Measurements from ENCODE around the gene CYP2B6.
"Not testable (repeated sequence)": the region's sequence is repeated elsewhere in the genome, so short reads cannot be mapped to it uniquely, and the experiment has no call there.

CYP2B6 gene

DNA sequence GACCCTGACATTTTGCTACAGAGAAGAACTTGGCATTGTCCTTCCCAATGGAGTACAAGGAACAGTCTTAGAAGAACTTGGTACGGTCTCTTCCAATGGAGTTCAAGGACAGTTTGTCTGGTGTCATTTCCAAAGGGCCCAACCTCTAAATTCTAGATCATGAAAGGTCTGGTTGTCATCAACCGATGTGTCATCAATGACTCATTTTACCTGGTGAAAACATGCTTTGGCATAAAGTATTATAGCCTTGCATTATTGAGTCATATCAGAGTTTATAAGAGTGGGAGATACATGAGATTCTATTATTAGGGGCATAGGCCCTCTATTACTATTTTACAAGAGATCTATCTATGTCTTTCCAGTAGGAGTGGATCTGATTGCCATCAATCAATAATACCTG lies 4.3 kb downstream of the CYP2B6 start:
- Mint-ChIP-seq H3K9me3 (no peaks in the 10 kb centered on the region), H3K4me3 (no peak overlapping the region), H3K36me3 (ENCODE audit: insufficient read depth) (no peaks in the 10 kb centered on the region), H3K27ac (ENCODE audit: low read depth) (no peak overlapping the region), H3K4me1 (no peaks in the 10 kb centered on the region), H3K27me3 (peaks cover 63% of the 10 kb centered on the region)
- ATAC-seq (replicated peaks; ENCODE audit: extremely low read depth, poor library complexity, severe bottlenecking): no peak
- DNase-seq (ENCODE audit: low spot score in 2 of 2): no peak

DNA sequence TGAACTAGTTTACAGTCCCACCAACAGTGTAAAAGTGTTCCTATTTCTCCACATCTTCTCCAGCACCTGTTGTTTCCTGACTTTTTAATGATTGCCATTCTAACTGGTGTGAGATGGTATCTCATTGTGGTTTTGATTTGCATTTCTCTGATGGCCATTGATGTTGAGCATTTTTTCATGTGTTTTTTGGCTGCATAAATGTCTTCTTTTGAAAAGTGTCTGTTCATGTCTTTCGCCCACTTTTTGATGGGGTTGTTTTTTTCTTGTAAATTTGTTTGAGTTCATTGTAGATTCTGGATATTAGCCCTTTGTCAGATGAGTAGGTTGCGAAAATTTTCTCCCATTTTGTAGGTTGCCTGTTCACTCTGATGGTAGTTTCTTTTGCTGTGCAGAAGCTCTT lies 7.9 kb downstream of the CYP2B6 start:
- not testable (repeated sequence) for H3K9me3 Mint-ChIP-seq; ATAC-seq (replicated peaks; ENCODE audit: extremely low read depth, poor library complexity, severe bottlenecking); H3K4me3 Mint-ChIP-seq; H3K27ac Mint-ChIP-seq (ENCODE audit: low read depth); H3K36me3 Mint-ChIP-seq (ENCODE audit: insufficient read depth); H3K4me1 Mint-ChIP-seq; DNase-seq (ENCODE audit: low spot score in 2 of 2)
- H3K27me3 Mint-ChIP-seq: peaks cover 55% of the 10 kb centered on the region

DNA sequence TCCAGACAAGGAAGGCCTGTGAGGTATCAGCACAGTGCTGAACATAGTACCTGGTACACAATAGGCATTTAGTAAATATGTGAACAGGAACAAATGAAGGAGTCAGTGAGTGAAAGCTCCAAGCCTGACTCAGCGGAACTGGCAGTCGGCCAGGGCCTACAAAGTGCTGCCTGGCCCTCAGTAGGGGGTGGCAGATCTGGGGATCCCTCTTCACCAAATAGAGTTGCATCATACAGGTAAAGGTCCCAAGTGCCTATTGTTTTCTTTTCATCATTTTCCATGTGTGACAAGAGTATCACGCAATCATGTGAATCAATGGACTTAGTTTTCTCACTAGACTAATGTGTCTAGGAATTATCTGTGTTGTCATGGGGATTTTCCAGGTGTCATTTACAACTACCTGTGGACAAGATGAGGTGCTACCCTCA lies 9.2 kb downstream of the CYP2B6 start:
- Mint-ChIP-seq H3K4me1 (no peaks in the 10 kb centered on the region), H3K27ac (ENCODE audit: low read depth) (no peak overlapping the region), H3K4me3 (no peak overlapping the region), H3K9me3 (no peaks in the 10 kb centered on the region), H3K27me3 (peaks cover 56% of the 10 kb centered on the region), H3K36me3 (ENCODE audit: insufficient read depth) (no peaks in the 10 kb centered on the region)
- DNase-seq (ENCODE audit: low spot score in 2 of 2) (no peak), ATAC-seq (replicated peaks; ENCODE audit: extremely low read depth, poor library complexity, severe bottlenecking) (no peak)

DNA sequence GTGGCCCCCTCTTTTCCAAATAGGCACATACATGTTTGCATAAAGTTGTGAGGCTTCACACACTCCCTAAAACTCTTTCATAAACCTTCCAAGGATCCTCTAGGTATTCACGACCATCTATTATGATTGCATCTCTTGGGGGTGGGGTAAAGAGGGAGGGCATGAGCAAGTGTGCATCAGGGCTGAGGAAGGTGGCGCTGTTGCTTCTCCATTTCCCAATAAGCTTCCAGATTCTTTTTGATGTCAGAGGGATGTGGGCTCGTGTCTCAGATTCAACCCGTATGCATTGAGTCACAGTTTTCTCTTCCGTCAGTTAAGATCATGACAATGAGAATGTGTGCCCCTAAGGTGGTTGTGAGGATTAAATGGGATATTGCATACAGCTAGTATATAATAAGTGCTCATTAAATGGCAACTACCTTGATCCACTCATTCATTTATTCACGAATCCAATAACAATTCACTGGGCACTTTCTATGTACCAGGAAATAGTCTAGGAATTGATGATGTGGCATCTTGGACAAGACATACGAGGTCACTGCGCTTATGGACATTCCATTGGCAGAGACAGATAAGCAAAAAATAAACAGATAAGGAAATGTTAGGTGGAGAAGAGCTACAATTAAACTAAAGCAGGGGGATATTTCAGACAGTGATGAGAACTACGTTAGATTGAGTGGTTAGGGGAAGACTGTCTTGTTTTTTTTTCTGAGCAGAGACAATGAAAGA lies 10.3 kb downstream of the CYP2B6 start:
- no peak for ATAC-seq (replicated peaks; ENCODE audit: extremely low read depth, poor library complexity, severe bottlenecking)

DNA sequence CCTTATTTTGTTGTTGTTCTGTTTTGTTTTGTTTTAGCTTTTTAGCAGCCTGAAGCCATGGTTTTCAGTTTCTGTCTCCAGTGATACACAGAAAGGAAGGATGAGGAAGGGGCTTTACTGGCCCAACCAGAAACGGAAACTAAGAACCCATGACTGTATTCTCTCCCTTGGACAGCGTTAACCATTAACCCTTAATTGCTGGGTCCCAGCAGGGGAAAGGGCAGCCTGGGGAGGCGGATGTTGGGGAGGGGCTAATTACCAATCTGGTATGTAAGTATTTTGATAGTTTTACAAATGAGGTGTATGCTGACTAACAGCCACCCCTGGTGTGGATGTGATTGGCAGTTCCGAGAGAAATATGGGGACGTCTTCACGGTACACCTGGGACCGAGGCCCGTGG lies 12.6 kb downstream of the CYP2B6 start:
- not testable (repeated sequence) for ATAC-seq (replicated peaks; ENCODE audit: extremely low read depth, poor library complexity, severe bottlenecking); H3K4me1 Mint-ChIP-seq; DNase-seq (ENCODE audit: low spot score in 2 of 2); H3K9me3 Mint-ChIP-seq; H3K27ac Mint-ChIP-seq (ENCODE audit: low read depth); H3K36me3 Mint-ChIP-seq (ENCODE audit: insufficient read depth); H3K4me3 Mint-ChIP-seq
- peaks cover 58% of the 10 kb centered on the region for H3K27me3 Mint-ChIP-seq

More for the DNA sequence above, 10.3 kb downstream of the CYP2B6 start:
- H3K36me3 Mint-ChIP-seq (ENCODE audit: insufficient read depth): no peaks in the 10 kb centered on the region
- no peak for DNase-seq (ENCODE audit: low spot score in 2 of 2)
- H3K27ac Mint-ChIP-seq (ENCODE audit: low read depth): no peak overlapping the region
- no peak overlapping the region for H3K4me3 Mint-ChIP-seq
- H3K4me1 Mint-ChIP-seq: no peaks in the 10 kb centered on the region
- H3K27me3 Mint-ChIP-seq: peaks cover 59% of the 10 kb centered on the region
- H3K9me3 Mint-ChIP-seq: no peaks in the 10 kb centered on the region

DNA sequence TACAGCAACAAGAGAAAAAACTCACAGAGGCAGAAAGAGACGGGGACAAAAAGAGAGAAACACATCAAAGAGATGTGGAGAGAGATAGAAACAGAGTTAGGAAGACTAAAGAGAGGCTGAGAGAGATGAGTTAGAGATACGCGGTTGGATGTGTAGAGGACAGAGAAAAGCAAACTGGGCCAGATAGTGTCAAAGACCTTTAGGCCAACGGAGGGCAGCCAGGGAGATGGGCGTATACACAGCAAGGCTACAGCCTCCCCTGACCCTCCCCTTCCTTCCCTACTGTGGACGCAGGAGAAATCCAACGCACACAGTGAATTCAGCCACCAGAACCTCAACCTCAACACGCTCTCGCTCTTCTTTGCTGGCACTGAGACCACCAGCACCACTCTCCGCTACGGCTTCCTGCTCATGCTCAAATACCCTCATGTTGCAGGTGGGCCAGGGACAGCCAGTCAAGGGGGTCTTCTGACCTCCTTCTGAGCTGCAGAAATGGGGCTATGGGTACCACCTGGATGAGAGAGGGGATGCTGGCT lies 18.7 kb downstream of the CYP2B6 start:
- Mint-ChIP-seq H3K4me1 (peaks cover 6% of the 10 kb centered on the region), H3K27ac (ENCODE audit: low read depth) (no peak overlapping the region), H3K9me3 (no peaks in the 10 kb centered on the region), H3K27me3 (peaks cover 74% of the 10 kb centered on the region), H3K4me3 (no peak overlapping the region), H3K36me3 (ENCODE audit: insufficient read depth) (no peaks in the 10 kb centered on the region)
- ATAC-seq (replicated peaks; ENCODE audit: extremely low read depth, poor library complexity, severe bottlenecking) (no peak), DNase-seq (ENCODE audit: low spot score in 2 of 2) (no peak)

DNA sequence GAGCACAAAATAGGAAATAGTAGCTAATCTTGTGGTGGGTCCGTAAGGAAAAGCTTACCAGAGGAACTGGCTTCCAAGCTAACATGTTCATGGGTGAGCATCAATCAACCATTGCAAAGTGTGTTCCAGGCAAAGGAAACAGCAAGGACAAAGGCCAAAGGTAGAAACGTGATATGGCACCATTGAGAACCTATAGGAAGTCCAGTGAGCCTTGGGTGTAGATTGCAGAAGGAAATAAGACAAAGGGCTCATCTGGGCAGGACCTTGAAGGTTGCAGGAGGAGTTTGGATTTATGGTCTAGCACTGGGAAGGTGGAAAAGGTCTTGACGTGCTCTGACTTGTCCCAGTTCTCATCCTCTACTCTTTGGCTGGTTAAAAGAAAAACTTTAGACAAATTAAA lies 22.3 kb downstream of the CYP2B6 start:
- Mint-ChIP-seq H3K4me3 (no peak overlapping the region), H3K9me3 (no peaks in the 10 kb centered on the region), H3K27me3 (peaks cover 54% of the 10 kb centered on the region), H3K4me1 (peaks cover 6% of the 10 kb centered on the region), H3K36me3 (ENCODE audit: insufficient read depth) (no peaks in the 10 kb centered on the region), H3K27ac (ENCODE audit: low read depth) (no peak overlapping the region)
- ATAC-seq (replicated peaks; ENCODE audit: extremely low read depth, poor library complexity, severe bottlenecking): no peak
- DNase-seq (ENCODE audit: low spot score in 2 of 2): no peak

DNA sequence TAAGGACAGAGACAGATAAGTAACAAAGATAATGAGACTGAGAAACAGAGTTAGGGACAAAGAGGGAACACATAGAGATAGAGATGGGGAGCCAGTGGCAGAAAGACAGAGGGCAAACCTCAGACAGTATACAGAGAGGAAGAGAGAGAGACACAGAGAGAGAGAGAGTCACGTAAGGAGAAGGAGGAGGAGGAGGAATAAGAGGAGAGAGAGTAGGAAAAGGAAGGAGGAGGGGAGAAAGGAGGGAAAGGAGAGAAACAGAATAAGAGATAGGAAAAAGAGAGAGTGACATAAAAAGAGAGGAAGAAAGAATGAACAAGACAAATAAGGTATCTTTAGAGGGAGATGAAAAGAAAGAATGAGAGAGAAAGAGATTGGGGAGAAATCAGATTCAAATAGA lies 23.6 kb downstream of the CYP2B6 start:
- Mint-ChIP-seq H3K4me3 (no peak overlapping the region), H3K27me3 (peaks cover 56% of the 10 kb centered on the region), H3K27ac (ENCODE audit: low read depth) (no peak overlapping the region), H3K4me1 (peaks cover 1% of the 10 kb centered on the region), H3K36me3 (ENCODE audit: insufficient read depth) (peaks cover 1% of the 10 kb centered on the region), H3K9me3 (no peaks in the 10 kb centered on the region)
- ATAC-seq (replicated peaks; ENCODE audit: extremely low read depth, poor library complexity, severe bottlenecking) (no peak), DNase-seq (ENCODE audit: low spot score in 2 of 2) (no peak)

DNA sequence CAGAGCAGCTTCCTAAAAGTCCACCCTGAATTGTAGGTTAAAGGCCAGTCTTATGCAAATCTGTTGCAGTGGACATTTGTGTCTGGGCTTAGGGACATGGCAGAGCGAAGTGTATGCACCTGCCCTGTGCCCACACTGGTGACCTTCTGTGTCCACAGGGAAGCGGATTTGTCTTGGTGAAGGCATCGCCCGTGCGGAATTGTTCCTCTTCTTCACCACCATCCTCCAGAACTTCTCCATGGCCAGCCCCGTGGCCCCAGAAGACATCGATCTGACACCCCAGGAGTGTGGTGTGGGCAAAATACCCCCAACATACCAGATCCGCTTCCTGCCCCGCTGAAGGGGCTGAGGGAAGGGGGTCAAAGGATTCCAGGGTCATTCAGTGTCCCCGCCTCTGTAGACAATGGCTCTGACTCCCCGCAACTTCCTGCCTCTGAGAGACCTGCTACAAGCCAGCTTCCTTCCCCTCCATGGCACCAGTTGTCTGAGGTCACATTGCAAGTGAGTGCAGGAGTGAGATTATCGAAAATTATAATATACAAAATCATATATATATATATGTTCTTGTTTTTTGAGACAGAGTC lies 25.5 kb downstream of the CYP2B6 start:
- H3K4me3 Mint-ChIP-seq: no peak overlapping the region
- DNase-seq (ENCODE audit: low spot score in 2 of 2): no peak
- H3K9me3 Mint-ChIP-seq: no peaks in the 10 kb centered on the region
- peaks cover 1% of the 10 kb centered on the region for H3K36me3 Mint-ChIP-seq (ENCODE audit: insufficient read depth)
- H3K27me3 Mint-ChIP-seq: peaks cover 51% of the 10 kb centered on the region
- no peaks in the 10 kb centered on the region for H3K4me1 Mint-ChIP-seq
- no peak for ATAC-seq (replicated peaks; ENCODE audit: extremely low read depth, poor library complexity, severe bottlenecking)
- H3K27ac Mint-ChIP-seq (ENCODE audit: low read depth): no peak overlapping the region

DNA sequence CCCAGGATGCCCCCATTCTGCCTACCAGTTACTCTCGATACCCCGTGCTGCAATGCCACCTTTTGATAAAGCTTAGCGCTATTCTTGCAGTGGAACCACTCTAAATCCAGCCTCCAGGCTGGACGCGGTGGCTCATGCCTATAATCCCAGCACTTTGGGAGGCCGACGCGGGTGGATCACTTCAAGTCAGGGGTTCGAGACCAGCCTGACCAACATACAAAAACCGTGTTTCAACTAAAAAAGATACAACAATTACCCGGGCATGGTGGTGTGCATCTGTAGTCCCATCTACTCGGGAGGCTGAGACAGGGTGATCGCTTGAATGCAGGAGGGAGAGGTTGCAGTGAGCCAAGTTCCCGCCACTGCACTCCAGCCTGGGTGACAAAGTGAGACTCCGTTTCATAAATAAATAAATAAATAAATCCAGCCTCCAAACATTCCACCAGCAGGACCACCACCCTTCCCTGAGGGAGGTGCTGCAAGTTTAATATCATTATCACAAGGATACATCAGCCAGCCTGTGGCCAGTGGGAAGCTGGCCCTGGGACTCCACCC lies 27.7 kb downstream of the CYP2B6 start:
- ATAC-seq (replicated peaks; ENCODE audit: extremely low read depth, poor library complexity, severe bottlenecking) (no peak), DNase-seq (ENCODE audit: low spot score in 2 of 2) (no peak)
- no peaks in the 10 kb centered on the region for H3K9me3 Mint-ChIP-seq
- no peaks in the 10 kb centered on the region for H3K4me1 Mint-ChIP-seq
- no peak overlapping the region for H3K4me3 Mint-ChIP-seq
- peaks cover 1% of the 10 kb centered on the region for H3K36me3 Mint-ChIP-seq (ENCODE audit: insufficient read depth)
- H3K27ac Mint-ChIP-seq (ENCODE audit: low read depth): no peak overlapping the region
- H3K27me3 Mint-ChIP-seq: peaks cover 34% of the 10 kb centered on the region

DNA sequence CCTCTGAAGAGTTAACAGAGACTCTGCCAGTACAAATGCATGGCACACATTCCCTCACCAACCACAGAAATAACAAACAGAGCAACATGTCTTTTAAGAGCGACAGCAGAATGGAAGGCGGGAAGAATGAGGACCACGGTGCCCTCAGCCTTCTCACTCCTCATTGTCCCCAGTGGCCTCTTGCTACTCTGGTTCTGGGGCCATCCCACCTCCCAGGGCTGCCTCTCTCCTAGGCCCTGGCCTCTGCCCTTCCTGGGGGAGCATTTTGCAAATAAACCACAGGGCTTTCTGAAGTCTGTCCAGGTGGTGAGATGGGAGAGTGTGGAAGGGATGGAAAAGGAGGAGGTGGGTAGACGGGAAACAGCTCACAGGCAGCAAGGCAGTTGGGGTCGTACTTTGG lies 28.3 kb downstream of the CYP2B6 start:
- DNase-seq (ENCODE audit: low spot score in 2 of 2) (no peak), ATAC-seq (replicated peaks; ENCODE audit: extremely low read depth, poor library complexity, severe bottlenecking) (no peak)
- Mint-ChIP-seq H3K27me3 (peaks cover 39% of the 10 kb centered on the region), H3K9me3 (no peaks in the 10 kb centered on the region), H3K27ac (ENCODE audit: low read depth) (no peak overlapping the region), H3K4me1 (no peaks in the 10 kb centered on the region), H3K36me3 (ENCODE audit: insufficient read depth) (peaks cover 1% of the 10 kb centered on the region), H3K4me3 (no peak overlapping the region)

DNA sequence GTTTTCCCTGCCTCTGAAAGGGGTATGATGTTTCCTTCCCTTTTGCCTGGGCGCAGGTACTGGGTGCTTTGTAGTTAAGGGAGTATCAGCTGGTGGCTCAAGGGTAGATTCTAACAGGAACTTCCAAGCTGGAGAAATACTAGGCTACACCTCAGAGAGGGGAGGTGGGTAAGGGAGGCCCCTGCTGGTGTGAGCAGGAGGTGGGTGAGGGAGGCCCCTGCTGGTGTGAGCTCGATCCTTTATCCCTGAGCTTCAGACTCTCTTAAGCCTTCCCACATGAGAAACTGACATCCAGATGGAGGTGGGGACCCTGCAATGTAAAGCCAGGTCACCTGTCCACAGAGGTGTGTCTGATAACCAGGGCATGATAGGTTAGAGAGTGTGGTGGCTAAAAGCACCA lies 32.1 kb downstream of the CYP2B6 start:
- H3K4me1 Mint-ChIP-seq: no peaks in the 10 kb centered on the region
- DNase-seq (ENCODE audit: low spot score in 2 of 2) (no peak), ATAC-seq (replicated peaks; ENCODE audit: extremely low read depth, poor library complexity, severe bottlenecking) (no peak)
- no peaks in the 10 kb centered on the region for H3K9me3 Mint-ChIP-seq
- H3K4me3 Mint-ChIP-seq: no peak overlapping the region
- peaks cover 71% of the 10 kb centered on the region for H3K27me3 Mint-ChIP-seq
- no peak overlapping the region for H3K27ac Mint-ChIP-seq (ENCODE audit: low read depth)
- H3K36me3 Mint-ChIP-seq (ENCODE audit: insufficient read depth): peaks cover 1% of the 10 kb centered on the region

DNA sequence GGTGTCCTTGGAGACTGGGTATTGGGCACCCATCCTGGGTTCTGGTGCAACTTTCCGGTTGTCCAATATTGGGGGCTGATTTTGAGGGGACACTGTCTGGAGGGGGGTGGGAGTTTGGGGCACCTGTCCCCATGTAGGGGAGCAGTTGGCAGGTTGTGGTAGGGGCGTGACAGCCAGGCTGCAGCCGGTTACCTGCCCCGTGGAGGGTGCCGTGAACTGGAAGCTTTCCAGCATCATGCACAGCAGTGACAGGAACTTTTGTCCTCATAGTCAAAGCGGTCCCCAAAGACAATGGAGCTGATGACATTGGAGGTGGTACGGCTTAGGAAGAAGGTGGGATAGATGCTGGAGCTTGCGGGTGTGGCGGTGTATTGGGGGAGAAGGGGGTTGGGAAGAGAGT lies 34.3 kb downstream of the CYP2B6 start:
- no peak for DNase-seq (ENCODE audit: low spot score in 2 of 2)
- no peak overlapping the region for H3K4me3 Mint-ChIP-seq
- ATAC-seq (replicated peaks; ENCODE audit: extremely low read depth, poor library complexity, severe bottlenecking): no peak
- H3K27me3 Mint-ChIP-seq: peaks cover 54% of the 10 kb centered on the region
- H3K27ac Mint-ChIP-seq (ENCODE audit: low read depth): no peak overlapping the region
- no peaks in the 10 kb centered on the region for H3K4me1 Mint-ChIP-seq
- peaks cover 5% of the 10 kb centered on the region for H3K36me3 Mint-ChIP-seq (ENCODE audit: insufficient read depth)
- H3K9me3 Mint-ChIP-seq: no peaks in the 10 kb centered on the region

All from central memory CD8-positive, alpha-beta T cell (primary cell).